ENCODE measurements around the gene ATP8A2.

The ATP8A2 gene

DNA sequence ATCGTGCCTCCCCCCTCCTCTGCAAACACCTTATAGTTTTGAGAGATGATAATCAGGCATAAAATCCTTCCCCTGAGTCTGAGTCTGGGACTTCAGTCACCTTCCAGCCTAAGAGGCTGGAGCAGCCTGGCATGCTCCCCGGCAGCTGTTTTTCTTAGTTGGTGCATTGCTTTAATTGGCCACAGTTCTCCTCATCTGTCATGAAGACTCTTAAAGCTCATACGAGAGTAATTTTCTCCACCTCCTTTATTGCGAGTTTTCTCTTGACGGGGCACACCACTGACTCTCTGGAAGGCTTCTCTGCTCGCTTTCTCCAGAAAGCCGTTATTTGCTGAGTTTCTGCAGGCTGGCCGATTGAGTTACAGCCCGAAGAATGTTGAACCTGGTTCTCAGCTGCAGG, 310.5 kb downstream of the ATP8A2 start:
- DNase-seq (ENCODE audit: low read depth in 1 of 2, low spot score in 1 of 2): no peak

DNA sequence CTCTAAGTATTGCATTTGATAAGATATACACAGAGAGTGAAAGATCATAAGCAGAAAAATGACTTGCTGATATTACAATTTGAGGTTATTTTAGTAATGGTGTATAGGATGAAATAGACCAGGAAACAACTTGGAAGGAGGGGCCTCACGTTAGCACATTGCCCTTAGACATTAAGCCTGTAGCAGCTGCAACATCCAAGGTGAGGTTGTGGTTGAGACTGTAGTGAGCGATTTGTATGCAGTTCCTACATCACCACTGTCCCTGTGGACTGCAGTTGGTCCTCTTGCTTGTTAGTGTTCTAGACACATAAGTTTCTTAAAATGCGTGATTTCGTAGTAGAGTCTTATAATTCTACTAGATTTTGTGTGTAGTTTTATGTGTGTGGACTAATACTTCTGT, 311.3 kb downstream of the ATP8A2 start:
- no peak for DNase-seq (ENCODE audit: low read depth in 1 of 2, low spot score in 1 of 2)

DNA sequence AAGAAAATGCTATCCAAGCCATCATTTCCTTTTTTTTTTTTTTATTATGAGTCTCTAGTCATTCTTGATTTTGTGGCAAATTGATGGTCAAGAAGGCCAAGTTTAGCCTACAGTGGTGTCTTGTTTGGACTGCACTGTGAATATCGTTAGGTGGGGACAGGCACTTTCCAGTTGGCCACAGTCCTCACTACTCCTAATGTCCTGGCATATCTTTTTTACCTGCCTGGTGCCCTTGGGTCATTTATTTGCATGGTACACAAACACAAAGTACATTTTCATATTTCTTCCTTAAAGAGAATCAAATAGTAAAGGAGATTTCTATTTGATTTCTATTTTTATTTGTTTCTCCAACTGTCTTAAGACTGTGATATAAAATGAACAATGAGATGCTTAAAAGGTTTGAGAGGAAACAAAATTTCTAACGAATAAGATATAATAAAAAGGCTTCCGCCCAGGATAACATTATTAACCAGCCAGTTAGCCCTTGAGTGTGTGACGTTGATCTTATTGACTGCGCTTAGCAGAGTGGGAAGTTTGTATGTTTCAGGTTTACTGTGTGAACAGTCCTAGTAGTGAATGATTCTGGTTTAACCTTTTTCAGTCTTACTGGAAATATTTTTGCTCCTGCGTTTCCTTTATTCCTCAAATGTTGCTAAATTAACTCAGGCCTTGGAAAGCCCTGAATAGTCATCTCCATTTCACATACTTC, 312.0 kb downstream of the ATP8A2 start:
- no peak for DNase-seq (ENCODE audit: low read depth in 1 of 2, low spot score in 1 of 2)

DNA sequence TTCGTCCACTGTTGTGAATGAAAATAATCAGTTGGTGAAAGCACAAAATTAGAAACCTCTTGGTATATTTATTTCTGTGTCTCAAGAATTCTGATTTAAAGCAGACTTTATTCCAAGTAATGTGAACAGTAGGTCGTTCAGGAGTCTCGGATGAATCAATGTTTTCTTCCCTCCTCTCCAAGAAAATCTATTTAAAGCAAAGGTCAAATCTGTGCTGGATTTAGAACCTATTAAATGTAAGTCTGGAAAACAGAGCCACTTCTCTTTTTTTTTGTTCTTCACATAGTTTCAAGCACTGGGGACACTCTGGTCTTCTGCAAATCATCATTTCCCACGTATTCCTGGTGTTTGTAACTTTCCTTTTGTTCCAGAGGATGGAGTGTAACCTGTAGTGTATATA, 312.7 kb downstream of the ATP8A2 start:
- DNase-seq (ENCODE audit: low read depth in 1 of 2, low spot score in 1 of 2): no peak

DNA sequence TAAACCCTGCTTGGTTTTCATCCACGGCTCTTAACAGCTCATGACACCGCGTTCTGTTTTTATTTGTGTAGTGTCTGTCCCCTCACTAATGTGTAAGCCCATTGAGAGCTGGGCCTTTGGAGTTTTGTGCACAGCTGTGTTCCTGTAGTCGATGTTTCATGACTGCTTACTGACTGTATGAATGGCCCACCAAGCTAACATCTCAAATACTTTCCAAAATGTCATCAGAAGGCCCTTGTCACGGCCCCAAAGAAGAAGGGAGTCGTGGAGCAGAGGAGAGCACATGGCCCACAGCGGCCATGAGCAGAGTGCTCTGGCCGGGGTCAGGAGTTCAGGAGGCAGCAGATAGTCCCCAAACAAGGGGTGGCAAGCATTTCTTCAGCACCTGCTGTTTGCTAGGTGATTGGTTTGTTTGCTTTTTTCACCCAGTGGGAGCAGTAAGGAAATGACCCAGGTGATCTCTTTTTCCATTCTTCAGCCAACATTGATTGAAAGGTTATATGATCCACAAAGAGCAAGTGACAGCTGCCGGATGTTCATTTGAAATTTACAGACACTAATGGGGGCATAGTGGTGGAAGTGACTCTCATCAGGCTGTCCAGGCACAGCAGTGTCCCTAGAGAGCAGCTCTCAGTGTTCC, 315.2 kb downstream of the ATP8A2 start:
- no peak for DNase-seq (ENCODE audit: low read depth in 1 of 2, low spot score in 1 of 2)

DNA sequence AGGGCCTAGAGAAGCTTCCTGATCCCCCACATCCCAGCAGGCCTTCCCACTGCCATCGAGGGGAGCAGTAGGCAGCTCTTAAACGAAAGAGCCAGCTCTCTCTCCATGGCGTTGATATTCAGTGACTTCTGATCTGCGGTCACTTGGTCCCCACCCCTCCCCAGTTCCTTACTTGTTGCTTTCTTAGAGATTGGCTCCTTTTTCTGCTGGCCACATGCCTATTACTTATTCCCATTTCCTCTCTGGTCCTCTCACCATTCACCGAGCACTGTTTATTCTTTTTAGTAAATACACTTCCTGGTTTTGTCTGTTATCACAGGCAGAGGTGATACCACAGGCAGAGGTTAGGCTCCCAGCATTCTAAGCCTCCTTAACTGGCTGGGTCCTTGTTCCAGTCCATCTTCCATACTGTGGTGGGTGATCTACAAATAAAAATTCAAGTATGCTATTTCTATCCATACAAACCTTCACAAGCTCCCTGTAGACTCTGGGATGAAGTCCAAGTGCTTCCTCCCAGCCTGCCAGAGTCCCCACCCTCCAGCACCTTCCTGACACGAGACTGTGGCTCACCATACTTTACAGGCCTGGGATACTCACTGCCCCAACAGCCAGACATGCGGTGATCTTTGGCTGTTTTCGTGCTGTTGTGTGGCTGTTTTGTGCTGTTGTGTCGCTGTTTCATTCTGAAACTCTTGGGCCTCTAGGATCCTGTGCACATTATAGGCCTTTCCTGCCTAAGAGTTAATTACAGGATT, 315.9 kb downstream of the ATP8A2 start:
- DNase-seq (ENCODE audit: low read depth in 1 of 2, low spot score in 1 of 2): no peak

DNA sequence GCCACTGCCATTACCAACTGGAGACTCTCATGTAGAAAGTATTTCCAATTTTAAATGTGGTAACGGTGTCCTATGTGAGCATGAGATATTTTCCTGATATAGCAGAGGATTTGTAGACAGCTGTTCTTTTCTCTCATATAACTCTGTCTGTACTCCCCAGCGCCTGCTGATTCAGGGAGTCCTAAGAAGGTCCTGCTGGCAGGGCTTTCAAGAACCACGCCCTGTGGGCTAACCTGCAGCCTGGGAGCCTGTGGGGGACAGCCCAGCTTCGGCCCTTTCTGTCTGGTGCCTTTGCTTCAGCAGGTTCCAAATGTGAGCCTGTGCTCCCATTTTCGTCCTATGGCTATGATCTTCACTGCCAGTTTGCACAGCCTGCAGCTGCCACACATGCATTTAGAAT, 316.8 kb downstream of the ATP8A2 start:
- DNase-seq (ENCODE audit: low read depth in 1 of 2, low spot score in 1 of 2): no peak

DNA sequence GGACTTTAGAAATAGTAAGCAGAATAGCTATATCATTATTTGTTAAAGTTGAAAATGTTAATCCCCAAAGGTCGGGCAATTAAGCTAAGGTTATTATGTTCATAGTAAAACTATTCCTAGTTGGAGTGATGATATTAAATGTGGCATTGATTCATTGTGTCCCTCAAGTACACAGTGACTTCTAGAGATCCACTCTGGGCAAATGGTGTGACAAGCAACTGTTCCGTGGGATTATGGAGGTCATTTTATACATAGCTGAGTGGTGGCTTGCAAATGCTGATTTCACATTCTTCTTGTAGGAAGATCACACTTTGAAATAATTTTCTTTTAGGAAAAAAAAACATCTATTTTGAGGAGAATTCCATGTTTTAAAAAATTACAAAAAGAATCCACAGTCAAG, 317.8 kb downstream of the ATP8A2 start:
- DNase-seq (ENCODE audit: low read depth in 1 of 2, low spot score in 1 of 2): no peak

DNA sequence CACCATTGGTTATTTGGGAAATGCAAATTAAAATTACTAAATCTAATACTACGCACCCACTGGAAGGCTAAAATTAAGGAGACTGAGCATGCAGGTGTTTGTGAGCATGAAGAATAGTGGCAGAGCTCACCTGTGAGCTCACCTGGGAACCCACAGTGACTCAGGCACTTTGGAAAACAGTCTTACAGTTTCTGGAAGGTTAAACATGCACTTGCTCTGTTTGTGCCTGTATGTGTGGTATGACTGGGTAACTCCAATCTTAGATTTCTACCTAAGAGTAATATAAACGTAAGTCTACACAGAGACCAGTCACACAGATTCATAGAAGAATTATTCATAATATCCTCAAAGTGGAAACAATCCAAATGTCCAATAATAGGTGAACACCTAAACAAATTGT, 318.8 kb downstream of the ATP8A2 start:
- DNase-seq (ENCODE audit: low read depth in 1 of 2, low spot score in 1 of 2): no peak

DNA sequence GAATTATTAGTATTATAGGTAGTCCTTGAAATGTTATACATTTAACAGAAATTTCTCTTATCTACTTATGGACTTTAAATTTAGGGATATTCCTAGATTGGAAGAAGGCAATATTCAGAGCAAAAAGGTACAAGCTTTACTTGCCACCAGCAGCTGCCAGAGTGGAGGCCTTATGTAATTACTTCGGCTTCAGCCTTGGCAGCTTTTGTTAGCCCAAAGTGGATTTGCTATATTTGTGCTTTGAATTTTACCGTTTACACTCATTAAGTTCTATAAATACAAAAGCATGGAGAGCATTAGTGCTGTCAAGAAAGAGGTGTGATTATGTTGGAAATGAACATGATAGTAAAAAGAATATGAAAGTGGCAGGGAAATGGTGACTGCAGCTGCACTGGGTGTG, 319.9 kb downstream of the ATP8A2 start:
- no peak for DNase-seq (ENCODE audit: low read depth in 1 of 2, low spot score in 1 of 2)

DNA sequence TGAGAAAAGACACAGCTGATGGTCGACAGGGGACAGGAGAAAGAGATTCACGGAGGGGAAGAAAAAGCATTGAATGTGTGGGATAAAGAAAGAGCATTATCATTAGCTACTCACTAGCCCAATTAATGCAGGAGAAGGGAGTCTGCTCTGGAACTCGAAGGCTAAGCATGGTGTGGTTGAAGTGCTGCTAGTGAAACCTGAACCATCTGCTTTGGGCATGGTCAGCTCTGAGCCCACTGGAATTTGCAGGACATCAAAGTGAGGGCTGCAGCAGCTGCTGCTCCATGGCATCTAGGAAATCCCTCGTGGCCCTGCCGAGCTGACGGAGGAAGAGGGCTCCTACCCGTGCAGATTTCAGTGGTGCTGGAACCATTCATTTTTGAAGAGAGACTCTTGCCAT, 320.3 kb downstream of the ATP8A2 start:
- no peak for DNase-seq (ENCODE audit: low read depth in 1 of 2, low spot score in 1 of 2)

DNA sequence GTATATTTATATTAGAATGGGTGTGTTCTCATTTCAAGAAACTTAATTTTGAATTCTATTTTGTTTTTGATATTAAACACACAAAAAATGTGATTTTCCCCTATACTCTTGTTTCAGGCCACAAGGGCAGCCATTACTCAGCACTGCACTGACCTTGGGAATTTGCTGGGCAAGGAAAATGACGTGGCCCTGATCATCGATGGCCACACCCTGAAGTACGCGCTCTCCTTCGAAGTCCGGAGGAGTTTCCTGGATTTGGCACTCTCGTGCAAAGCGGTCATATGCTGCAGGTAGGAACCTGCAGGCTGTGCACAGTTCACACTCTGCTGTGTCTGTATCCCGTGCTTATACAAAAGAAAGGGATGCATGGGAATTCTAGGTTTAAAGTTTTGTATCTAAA, 327.3 kb downstream of the ATP8A2 start:
- DNase-seq (ENCODE audit: low read depth in 1 of 2, low spot score in 1 of 2): no peak

DNA sequence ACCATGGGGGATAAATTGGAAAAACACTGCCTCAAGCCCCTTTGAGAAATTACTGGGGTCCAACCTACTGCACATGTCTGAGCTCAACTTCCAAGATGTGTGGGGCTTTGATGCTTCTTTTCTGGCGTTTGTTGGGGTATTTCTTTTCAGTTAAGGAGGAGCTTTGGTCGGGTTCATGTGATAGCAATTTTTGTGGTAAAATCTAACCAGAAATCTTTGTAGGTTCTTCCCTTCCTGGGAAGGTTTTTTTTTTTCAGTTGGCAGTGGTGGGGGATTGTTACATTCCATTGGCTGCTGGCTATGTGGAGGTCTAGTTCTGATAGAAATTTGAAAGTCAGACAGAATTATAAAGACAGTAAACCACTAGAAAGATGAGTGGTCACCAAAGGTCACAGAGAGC, 327.8 kb downstream of the ATP8A2 start:
- no peak for DNase-seq (ENCODE audit: low read depth in 1 of 2, low spot score in 1 of 2)

DNA sequence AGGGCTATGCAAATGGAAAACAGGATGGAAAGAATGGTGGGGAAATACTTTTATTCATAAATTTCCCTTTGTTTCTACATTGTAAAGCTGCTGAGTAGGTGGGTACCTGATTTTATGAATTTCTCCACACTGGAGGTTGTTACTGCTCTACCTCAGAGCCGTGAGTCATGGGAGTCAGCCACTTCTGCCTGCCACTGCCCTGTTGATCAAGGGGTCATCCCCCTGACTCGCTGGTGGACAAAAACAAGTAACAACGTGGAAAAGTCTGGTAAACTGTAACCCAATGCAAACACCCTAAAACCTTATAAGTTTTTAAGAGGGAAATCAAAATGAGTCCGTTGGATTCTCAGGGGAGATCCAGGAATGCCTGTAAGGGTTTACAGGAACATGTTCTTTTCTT, 329.5 kb downstream of the ATP8A2 start:
- no peak for DNase-seq (ENCODE audit: low read depth in 1 of 2, low spot score in 1 of 2)

DNA sequence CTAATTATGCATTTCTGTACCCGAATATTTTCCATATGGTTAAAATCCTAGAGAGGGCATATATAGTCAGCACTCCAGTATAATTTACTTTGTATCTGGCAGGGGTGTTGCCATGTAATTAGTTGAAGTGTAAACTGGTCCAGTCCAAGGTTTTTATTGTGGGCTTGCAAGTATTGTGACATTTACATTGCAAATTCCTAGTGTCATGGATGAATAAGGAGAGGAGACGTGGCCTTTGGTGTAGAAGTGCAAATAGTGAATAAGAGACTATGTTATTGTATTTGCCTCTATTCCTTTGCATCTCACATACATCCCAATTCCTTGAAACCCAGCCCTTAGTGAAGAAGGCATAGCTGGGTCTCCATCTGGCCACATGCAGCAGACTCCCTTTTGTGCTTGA, 330.6 kb downstream of the ATP8A2 start:
- DNase-seq (ENCODE audit: low read depth in 1 of 2, low spot score in 1 of 2): no peak

DNA sequence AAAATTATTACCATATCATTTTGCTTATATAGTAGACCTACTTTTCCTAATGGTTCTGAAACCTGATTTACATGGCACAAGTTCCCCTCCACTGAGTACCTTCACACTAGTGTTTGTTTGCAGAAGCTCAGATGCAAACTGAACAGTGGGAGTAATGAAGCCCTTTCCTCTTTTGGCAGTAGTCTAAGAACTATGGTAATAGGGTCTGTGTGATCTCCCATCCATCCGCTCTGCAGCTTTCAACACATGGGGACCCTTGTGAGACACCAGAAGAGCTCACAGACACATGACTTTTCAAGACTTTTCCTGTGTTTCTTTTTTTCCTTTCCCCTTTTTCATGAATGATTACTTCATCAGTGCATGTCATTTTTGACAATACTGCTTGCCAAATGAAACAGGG, 336.0 kb downstream of the ATP8A2 start:
- no peak for DNase-seq (ENCODE audit: low read depth in 1 of 2, low spot score in 1 of 2)

DNA sequence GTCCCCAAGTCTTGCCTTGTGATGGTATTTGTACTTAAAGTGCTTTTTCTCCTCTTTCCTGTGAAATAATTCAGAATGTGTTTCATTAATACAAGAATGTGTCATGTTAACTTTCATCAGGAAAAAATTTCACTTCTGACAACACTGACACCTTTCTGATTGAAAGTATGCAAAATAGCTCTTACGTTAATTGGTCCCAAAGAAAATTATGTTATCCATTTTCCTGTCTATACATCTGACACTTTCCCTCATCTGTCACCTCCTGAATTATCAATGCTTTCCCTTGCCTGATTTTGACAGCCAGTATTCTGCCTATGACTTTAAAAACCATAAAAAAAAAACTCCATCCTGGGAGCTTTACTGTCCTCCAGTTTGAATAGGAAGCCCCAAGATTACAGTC, 336.5 kb downstream of the ATP8A2 start:
- DNase-seq (ENCODE audit: low read depth in 1 of 2, low spot score in 1 of 2): no peak

DNA sequence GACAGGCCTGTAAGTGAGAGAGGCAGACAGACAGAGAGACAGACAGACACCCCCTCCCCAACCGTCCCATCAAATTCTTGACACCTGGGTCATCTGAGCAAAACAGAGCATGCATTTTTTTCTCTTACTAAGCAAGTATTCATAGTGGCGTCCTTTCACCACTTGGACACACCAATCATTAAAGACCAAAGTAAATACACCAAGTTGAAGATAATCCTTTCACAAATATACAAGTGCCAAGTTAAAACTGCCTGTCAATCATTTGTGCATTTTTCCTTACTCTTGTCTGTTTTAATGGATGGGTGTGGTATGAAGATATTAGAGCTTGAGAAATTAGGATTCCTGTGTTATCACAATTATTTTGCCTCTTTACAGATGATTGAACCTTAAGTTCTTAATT, 337.3 kb downstream of the ATP8A2 start:
- no peak for DNase-seq (ENCODE audit: low read depth in 1 of 2, low spot score in 1 of 2)

DNA sequence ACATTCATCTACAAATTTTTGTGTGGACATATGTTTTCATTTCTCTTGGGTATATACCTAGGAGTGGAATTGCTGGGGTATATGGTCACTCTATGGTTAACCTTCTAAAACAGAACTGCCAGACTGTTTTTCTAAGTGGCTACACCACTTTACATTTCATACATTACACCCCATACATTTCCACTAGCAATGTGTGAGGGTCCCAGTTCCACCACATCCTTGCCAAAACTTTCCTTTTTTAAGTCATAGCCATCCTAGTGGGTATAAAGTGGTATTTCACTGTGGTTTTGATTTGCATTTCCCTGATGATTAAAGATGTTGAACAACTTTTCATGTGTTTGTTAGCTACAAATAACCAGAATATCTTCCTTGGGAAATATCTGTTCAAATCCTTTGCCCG, 344.0 kb downstream of the ATP8A2 start:
- DNase-seq (ENCODE audit: low read depth in 1 of 2, low spot score in 1 of 2): no peak

DNA sequence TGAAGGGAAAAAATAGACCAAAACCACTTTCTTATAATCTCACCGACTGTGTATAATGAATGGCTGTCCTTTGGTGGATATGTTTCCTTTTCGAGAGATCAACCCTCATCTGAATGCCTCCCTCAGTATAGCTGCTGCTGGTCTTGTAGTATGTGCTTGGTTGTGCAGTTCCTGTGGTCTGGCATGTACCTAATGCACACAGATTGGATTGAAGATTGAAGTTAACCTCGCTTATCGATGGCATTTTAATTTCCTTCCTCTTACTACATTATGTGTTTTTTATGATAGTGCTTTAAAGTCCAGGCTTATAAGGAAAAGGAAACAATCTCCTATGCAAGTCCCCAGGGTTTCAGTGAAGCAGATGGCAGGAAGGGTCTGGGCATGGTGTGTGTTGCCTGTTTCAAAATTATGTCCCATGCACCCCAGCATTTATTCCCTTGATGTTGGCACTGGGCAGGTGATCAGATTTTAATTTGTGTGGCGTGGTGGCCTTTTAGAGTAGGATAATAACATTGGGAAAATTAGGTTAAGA, 346.0 kb downstream of the ATP8A2 start:
- DNase-seq (ENCODE audit: low read depth in 1 of 2, low spot score in 1 of 2): no peak

DNA sequence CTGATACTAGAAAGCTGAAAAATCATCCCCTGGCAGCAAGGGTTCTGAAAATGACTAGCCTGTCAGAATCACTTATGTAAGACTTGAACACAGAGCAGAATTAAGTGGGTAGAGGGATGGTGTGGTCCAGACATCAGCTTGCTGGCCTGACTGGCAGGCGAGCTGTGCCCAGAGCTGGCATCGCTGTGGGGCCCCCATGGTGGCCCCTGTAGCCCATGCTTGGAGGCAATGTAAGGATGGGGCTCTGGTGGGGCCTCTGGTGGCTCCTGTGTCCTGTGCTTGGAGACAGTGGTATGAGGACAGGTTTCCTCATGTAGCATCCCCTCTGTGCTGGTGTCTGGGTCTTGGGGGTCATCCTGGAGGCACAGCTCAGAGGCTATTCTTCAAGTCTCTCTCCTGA, 347.9 kb downstream of the ATP8A2 start:
- no peak for DNase-seq (ENCODE audit: low read depth in 1 of 2, low spot score in 1 of 2)

DNA sequence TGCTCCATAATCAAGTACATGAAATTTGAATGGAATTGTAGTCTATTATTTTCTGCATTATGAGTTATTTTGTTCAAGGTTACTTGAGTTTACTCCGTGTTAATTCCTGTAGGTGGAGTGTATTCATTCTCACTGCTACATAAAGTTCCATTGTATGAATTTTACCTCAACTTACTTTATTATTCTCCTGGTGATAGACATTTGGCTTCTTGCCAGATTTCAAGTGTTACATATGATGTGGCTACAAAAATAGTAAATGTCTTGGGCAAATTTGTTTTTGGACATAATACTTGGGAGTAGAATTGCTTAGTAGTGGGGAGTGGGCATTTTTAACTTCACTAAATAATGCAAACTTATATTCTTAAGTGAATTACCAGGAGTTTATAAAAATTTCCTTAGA, 351.1 kb downstream of the ATP8A2 start:
- no peak for DNase-seq (ENCODE audit: low read depth in 1 of 2, low spot score in 1 of 2)

Data from activated T-helper 1 cell treated with anti-CD3 and anti-CD28 coated beads, Interleukin-2, amount 50 U/mL, for 16 hours (primary cell).